ENCODE measurements around the gene UBAC2.

DNA sequence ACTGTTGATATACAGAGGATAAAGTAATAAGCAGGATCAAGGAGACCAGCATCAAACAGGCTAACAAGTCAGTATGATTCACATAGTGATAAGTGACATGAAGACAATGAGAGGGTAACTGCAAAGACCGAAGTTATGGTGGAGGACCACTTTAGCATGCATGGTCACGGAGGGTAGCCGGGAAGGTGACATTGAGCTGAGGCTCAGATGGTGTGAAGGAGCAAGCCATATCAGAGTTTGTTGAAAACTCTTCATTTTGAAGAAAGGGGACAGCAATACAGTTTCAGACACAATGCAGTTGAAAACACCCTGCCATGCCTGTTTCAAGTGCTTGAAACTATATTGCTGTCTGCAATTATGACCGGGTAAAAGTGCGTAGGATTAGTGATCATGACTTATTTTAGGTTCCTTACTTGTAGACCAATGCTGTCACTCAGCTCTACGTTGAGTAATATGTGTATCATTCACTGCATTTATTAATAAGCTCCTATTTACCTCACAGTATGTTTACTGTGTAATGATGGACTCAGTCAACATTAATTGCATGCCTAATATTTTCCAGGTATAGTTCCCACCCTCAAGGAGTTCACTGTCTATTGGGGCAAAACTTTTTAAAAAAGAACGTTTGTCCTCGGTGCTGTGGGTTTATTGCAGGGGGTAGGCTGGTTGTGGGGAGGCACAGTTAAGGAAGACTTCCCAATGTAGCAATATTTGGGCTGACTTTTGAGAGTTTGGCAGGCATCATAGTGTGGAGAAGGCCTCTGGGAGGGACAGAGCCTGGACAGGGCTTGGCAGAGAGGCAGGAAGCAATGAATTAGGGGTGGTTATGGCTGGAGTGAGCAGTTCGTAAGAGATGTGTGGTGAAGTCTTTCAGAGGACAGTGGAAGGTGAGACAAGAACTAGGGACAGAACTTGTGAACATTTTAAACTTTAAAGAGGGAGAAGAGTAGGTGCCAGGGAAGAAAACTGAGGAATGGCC is 3.2 kb downstream of the UBAC2 start:
- no peak for TF ChIP-seq CTCF (IDR thresholded peaks at IDR 0.05)
- no peak for TF ChIP-seq POLR2A (IDR thresholded peaks at IDR 0.05)

All from sigmoid colon (tissue), 3 donors.